Right cardiac atrium (tissue), 5 donors: ENCODE data around the gene CDYL. TPM values are rescaled to one million over a fixed set of nuclear protein-coding genes. Genes with fewer than 3 reads are reported as not detected.
"Not testable (repeated sequence)": the region's sequence is repeated elsewhere in the genome, so short reads cannot be mapped to it uniquely, and the experiment has no call there.

Source experiments
- ATAC-seq, 2 donors: fragments of 200-7000 bp; cut with Tn5 transposase; one replicate each; pipeline versions ENCODE4 v1.8.0 to v1.9.1; 2020; ENCODE audit warnings: moderate library complexity in 2 of 2, mild to moderate bottlenecking in 1 of 2
- DNase-seq, 3 donors: peaks; one replicate each; pipeline ENCODE4 v3.0.0-alpha.2; 2020
- H3K27ac ChIP-seq: one replicate; pipeline ENCODE4 v1.5.1; 2013; ENCODE audit warnings: mild to moderate bottlenecking, low read length, control low read depth, moderate library complexity
- H3K27me3 ChIP-seq: one replicate; pipeline ENCODE4 v1.6.1; 2013; ENCODE audit not compliant: control insufficient read depth, insufficient read depth
- H3K4me1 ChIP-seq: one replicate; pipeline ENCODE4 v1.6.1; 2013; ENCODE audit warnings: low read length; ENCODE audit not compliant: control insufficient read depth, insufficient read depth
- H3K4me3 ChIP-seq: one replicate; pipeline ENCODE4 v1.5.1; 2013; ENCODE audit warnings: low read length, control low read depth
- H3K9me3 ChIP-seq: one replicate; pipeline ENCODE4 v1.6.1; 2013; ENCODE audit warnings: low read length; ENCODE audit not compliant: control insufficient read depth
- WGBS: extraction: QIAGEN DNeasy Blood & Tissue Kit; methylation state at CpG from one replicate; pipeline ENCODE4 v1.1.7; 2013; 5-methylcytosine and 5-hydroxymethylcytosine counted together
- intact Hi-C, 4 donors: fragments of 100-400 bp; cut with DNase I; formaldehyde crosslinking; loops; one replicate each; pipeline versions ENCODE4 v1.11.0 to v1.14.0; 2022 to 2023
- polyA plus RNA-seq: library from polyadenylated mRNA; stranded (reverse); fragments of 200-250 nt; gene quantifications from one replicate; pipeline ENCODE4 v1.2.3, GENCODE V29; 2013
- total RNA-seq, 4 donors: library from RNA; stranded (reverse); fragmentation: NEBNext Ultra II Directional; extraction: Animal tissue kit (Norgen Biotek cat#: 25700); gene quantifications; one replicate each; pipeline ENCODE4 v1.2.1, GENCODE V29; 2021
- donor health status: healthy with polysubstance abuse.
- donor health status: DM: no; HTN: yes; CAD: no.
- donor health status: DM: no; HTN: no; CAD: no.
- donor health status: DM: no; HTN: yes; CAD: no; lungs with severe emphysema.
- donor health status: DM: yes; HTN: yes; CAD: no.

Gene CDYL
- total and polyA plus RNA-seq, 5 donors = 6.0 to 42.0 (median 36.1) TPM

DNA sequence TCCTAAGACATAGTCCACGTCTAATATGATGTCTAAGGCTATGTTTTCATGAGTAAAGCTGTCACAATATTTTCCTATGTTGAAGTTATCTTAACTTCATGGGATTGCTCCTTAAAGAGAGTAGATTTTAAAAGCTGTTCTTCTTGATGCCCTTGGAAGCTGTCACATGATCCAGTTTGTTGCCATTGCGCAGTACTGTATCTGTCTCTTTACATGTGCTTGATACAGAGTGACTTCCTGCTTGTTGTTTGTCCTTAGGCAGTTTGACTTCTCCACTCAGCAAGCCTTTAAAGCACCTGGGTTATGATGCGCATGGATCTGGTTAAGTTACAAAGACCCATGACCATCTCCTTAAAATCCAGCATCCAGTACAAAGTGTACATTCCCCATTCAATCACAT, 85.4 kb downstream of the CDYL start:
- intact Hi-C loops = no loop called here
- Histone ChIP-seq H3K4me3 (no peak overlapping the region), H3K4me1 (peaks cover 4% of the 10 kb centered on the region), H3K9me3 (no peaks in the 10 kb centered on the region), H3K27me3 (no peaks in the 10 kb centered on the region), H3K27ac (no peak overlapping the region)
- ATAC-seq (no peak), DNase-seq (no peak)
- WGBS = 88% methylated on average over 3 of the region's 3 CpGs

DNA sequence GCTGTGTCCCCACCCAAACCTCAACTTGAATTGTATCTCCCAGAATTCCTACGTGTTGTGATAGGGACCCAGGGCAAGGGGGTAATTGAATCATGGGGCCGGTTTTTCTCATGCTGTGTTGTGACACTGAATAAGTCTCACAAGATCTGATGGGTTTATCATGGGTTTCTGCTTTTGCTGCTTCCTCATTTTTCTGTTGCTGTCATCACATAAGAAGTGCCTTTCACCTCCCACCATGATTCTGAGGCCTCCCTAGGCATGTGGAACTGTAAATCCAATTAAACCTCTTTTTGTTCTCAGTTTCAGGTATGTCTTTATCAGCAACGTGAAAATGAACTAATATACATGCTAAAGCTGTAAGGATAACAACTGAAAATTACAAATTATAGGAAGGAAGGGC, 88.3 kb downstream of the CDYL start:
- Histone ChIP-seq H3K4me3 (no peak overlapping the region), H3K4me1 (peaks cover 4% of the 10 kb centered on the region), H3K27me3 (no peaks in the 10 kb centered on the region), H3K9me3 (no peaks in the 10 kb centered on the region), H3K27ac (no peak overlapping the region)
- intact Hi-C loops = no loop called here
- DNase-seq (no peak), ATAC-seq (no peak)
- WGBS = 72% methylated on average over 3 of the region's 3 CpGs

DNA sequence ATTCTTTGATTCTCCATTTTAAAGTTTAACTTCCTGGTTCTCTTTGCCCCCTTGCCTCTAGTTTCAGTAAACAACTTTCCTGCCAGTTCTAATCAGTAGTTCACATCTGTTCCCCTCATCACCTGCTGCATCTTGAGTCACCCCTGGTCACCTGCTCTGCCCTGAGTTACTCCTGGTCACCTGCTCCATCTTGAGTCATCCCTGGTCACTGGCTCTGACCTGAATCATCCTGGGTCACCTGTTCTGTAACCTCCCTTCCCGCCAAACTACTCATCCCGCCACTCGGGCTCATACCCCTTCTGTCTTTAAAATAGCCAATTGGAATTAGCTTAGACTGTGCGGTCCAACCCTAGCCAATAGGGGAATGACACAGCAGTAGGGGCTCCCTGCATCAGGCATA, 88.8 kb downstream of the CDYL start:
- DNase-seq, ATAC-seq, H3K4me1 ChIP-seq, H3K4me3 ChIP-seq, intact Hi-C loops, H3K27me3 ChIP-seq, H3K9me3 ChIP-seq, H3K27ac ChIP-seq: not testable (repeated sequence)
- WGBS = 98% methylated on average over 4 of the region's 4 CpGs

DNA sequence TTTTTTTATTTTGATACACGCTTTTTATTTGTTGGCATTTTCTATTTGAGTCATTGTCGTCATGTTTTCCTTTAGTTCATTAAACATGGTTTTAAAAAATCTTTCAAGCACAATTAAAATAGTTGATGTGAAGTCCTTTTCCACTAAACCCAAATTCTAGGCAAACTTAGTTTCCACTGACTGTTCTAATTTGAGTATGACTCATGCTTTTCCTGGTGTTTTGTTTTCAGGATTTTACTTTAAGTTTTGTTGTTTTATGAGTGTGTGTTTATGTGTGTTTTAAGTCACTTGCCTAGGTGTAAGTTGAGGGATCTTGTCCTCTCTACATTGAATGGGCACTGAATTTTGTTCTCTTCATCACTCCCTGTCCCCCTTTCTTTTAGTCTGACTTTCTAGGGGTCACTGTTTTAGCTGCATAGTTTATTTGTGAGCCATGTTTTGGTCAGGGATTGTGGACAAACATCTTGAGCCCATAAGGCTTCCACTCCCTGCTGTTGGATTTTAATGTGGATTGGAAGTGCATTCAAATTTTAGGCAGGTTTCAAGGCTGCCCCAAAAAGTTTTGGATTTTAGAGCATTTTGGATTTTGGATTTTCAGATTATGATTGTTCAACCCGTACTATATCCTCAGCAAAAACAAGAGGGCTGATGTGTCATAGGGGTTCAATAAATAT, 94.8 kb downstream of the CDYL start:
- H3K4me1 ChIP-seq = peaks cover 4% of the 10 kb centered on the region
- no peak overlapping the region for H3K27ac ChIP-seq
- ATAC-seq (no peak), DNase-seq (no peak)
- H3K9me3 ChIP-seq = no peaks in the 10 kb centered on the region
- intact Hi-C loops = no loop called here
- no peaks in the 10 kb centered on the region for H3K27me3 ChIP-seq
- H3K4me3 ChIP-seq = no peak overlapping the region
- 98% methylated on average over 3 of the region's 3 CpGs for WGBS

DNA sequence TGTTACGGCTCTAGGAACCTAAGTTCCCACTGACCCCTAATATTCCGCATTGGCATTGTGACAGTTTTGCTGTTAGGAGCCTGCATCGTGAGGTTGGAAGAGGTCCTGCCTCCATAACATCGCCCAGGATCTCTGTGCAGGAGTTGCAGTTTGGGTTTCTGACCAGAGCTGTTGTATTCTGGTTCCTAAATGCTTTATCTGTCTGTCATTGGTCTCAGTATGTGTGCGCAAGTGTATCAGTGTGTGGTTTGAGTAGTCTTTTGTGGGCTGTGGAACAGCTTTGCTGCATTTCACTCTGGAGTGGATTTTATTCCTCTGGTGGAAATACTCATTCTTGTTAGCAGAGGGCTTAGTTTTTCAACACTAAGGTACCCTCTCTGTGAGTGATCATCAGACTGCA, 95.6 kb downstream of the CDYL start:
- H3K4me3 ChIP-seq = no peak overlapping the region
- ATAC-seq = no peak
- H3K4me1 ChIP-seq = peaks cover 4% of the 10 kb centered on the region
- DNase-seq = no peak
- H3K27me3 ChIP-seq = no peaks in the 10 kb centered on the region
- WGBS = 98% methylated on average over 5 of the region's 5 CpGs
- intact Hi-C loops = no loop called here
- no peaks in the 10 kb centered on the region for H3K9me3 ChIP-seq
- H3K27ac ChIP-seq = no peak overlapping the region

DNA sequence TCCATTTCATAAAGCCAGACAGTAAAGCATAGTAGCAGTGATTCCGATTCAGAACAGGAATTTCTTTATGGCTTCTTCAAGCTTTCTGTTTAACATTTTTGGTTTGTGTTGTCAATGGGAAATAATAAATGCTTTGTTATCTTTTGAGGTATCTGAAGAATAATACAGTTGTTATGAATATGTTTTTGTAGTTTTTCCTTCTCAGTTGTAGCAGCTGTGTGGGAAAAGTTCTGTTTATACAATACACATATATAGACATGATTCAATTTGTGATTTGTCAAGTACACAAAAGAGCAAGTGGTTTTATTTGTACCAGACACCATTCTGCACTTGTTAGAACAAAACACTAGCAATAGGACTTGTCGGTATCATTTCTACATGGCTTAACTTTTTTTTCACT, 96.6 kb downstream of the CDYL start:
- H3K27ac ChIP-seq = no peak overlapping the region

DNA sequence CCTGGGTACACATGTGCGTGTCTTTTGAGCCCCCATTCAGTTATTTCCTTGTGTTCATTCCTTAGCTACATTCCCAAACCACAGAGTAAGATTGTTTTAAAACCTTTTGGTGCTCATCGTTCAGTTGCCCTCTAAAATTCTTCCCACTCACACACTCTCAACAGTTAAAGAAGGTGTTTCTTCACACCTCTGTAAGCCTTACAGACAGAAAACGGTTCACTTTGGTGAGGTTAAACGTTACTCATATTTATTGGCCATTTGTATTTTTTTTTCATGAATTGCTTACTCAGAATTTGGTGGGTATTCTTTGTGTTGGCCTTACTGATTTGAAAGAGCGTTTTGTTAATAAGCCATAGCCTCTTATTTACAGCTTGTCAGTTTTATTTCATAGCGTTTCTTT, 97.7 kb downstream of the CDYL start:
- Histone ChIP-seq H3K4me3 (no peak overlapping the region), H3K27ac (no peak overlapping the region), H3K9me3 (no peaks in the 10 kb centered on the region), H3K27me3 (no peaks in the 10 kb centered on the region), H3K4me1 (peaks cover 4% of the 10 kb centered on the region)
- 80% methylated on average over 6 of the region's 6 CpGs for WGBS
- no peak for DNase-seq
- no peak for ATAC-seq
- intact Hi-C loops = no loop called here

More for the DNA sequence above, 96.6 kb downstream of the CDYL start:
- intact Hi-C loops = no loop called here
- no peaks in the 10 kb centered on the region for H3K9me3 ChIP-seq
- 68% methylated on average over 2 of the region's 2 CpGs for WGBS
- no peaks in the 10 kb centered on the region for H3K27me3 ChIP-seq
- peaks cover 4% of the 10 kb centered on the region for H3K4me1 ChIP-seq
- ATAC-seq (no peak), DNase-seq (no peak)
- H3K4me3 ChIP-seq = no peak overlapping the region

DNA sequence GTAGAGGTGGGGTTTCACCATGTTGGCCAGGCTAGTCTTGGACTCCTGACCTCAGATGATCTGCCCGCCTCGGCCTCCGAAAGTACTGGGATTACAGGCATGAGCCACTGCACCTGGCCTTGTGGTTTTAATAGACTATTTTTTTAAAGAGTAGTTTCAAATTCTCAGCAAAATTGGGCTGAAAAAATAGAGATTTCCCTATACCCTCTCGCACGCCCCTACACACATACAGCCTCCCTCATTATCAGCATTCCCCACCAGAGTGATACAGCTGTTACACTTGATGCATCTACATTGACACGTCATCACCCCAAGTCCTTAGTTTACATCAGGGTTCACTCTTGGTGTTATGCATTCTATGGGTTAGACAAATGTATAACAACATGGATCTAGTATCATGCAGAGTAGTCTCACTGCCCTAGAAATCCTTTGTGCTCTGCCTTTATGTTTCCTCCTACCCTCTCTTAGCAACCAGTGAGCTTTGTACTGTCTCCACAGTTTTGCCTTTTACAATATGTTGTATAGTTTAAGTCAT, 103.6 kb downstream of the CDYL start:
- intact Hi-C loops = no loop called here
- Histone ChIP-seq H3K27me3 (no peaks in the 10 kb centered on the region), H3K4me3 (no peak overlapping the region), H3K4me1 (no peaks in the 10 kb centered on the region), H3K9me3 (no peaks in the 10 kb centered on the region), H3K27ac (no peak overlapping the region)
- DNase-seq (no peak), ATAC-seq (no peak)
- WGBS = 93% methylated on average over 6 of the region's 6 CpGs

DNA sequence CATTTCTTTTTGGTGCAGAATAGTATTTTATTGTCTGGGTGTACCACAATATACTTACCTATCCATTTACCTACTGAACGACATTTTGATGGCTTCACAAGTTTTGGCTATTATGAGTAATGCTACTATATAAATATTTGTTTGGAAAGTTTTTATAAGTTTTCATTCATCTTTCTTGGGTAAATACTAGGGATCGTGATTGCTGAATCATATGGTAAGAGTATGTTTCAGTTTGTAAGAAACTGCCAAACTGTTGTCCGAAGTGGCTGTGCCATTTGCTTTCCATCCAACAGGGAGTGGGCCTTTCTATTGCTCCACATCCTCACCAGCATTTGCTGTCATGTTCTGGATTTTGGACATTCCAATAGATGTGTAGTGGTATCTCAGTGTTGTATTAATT, 104.2 kb downstream of the CDYL start:
- H3K4me1 ChIP-seq = no peaks in the 10 kb centered on the region
- no peak overlapping the region for H3K4me3 ChIP-seq
- no peaks in the 10 kb centered on the region for H3K9me3 ChIP-seq
- H3K27me3 ChIP-seq = no peaks in the 10 kb centered on the region
- WGBS = 95% methylated on average over 3 of the region's 3 CpGs
- no peak overlapping the region for H3K27ac ChIP-seq
- DNase-seq (no peak), ATAC-seq (no peak)
- intact Hi-C loops = no loop called here

DNA sequence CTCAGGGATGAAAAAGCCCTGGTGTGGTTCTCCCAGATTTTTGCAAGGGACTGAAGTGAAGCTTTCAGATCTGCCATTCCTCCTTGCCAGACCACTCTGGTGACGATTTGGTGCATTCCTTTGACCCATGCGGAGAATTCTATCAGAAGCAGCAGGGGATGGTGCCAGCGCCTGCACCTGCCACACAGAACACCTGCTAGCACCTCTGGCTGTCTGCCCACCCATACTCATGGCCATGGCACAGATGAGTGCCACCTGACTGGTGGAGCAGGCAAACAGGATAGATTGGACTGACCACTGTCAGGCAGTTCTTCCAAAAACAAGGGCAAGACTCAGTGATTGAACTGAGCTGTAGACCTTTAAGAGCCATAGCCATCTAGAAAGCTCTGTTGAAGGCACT, 107.1 kb downstream of the CDYL start:
- intact Hi-C loops = no loop called here
- Histone ChIP-seq H3K4me1 (no peaks in the 10 kb centered on the region), H3K27me3 (no peaks in the 10 kb centered on the region), H3K9me3 (no peaks in the 10 kb centered on the region), H3K27ac (no peak overlapping the region), H3K4me3 (no peak overlapping the region)
- DNase-seq (no peak), ATAC-seq (no peak)
- 95% methylated on average over 3 of the region's 3 CpGs for WGBS

DNA sequence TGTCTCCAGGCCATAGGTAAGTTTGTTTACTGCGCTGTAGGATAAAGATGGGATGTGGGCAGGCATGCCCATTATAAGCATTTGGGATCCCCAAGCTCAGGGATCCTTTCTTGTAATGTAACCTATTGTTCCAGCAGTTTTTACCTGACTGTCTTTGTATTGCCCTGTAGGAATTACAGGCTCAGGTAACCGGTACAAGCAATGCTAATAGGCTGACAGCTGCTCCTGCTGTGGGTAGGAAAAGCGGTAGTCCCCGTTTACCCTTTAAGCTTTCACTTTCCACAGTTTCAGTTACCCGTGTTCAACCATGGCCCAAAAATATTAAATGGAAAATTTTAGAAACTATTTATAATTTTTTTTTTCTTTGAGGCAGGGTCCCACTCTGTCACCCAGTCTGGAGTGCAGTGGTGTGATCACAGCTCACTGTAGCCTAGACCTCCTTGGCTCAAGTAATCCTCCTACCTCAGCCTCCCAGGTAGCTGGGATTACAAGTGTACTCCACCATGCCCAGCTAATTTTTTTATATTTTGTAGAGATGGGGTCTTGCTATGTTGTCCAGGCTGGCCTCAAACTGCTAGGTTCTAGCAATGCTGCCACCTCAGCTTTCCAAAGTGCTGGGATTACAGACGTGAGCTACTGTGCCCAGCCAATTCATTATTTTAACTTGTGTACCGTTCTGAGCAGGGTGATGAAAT, 108.6 kb downstream of the CDYL start:
- no peaks in the 10 kb centered on the region for H3K4me1 ChIP-seq
- WGBS = 85% methylated on average over 7 of the region's 7 CpGs
- DNase-seq (no peak), ATAC-seq (no peak)
- no peaks in the 10 kb centered on the region for H3K27me3 ChIP-seq
- H3K27ac ChIP-seq = no peak overlapping the region
- no peak overlapping the region for H3K4me3 ChIP-seq
- no peaks in the 10 kb centered on the region for H3K9me3 ChIP-seq
- intact Hi-C loops = no loop called here
